GM13977 (cell line): Measurements from ENCODE around the gene MRPL44.

Experiments used
- DNase-seq: peaks from one replicate; pipeline ENCODE4 v3.0.0; 2012; ENCODE audit warnings: low spot score
- in situ Hi-C: fragments of 300-500 bp; cut with MboI; formaldehyde crosslinking; loops from one replicate; pipeline ENCODE4 v1.12.0; 2022; ENCODE audit warnings: low sequenced_read_pairs, low pct_unique_long_range_greater_than_20kb, mixed read lengths, inconsistent platforms; ENCODE audit not compliant: unreplicated experiment
- TF ChIP-seq, protein P1 (sequence below): IDR thresholded peaks from 2 replicates; pipeline ENCODE4 v1.5.1; 2012; ENCODE audit warnings: mild to moderate bottlenecking, control low read depth; ENCODE audit not compliant: insufficient read depth; ENCODE audit errors: extremely low read depth, missing control alignments

Gene MRPL44

DNA sequence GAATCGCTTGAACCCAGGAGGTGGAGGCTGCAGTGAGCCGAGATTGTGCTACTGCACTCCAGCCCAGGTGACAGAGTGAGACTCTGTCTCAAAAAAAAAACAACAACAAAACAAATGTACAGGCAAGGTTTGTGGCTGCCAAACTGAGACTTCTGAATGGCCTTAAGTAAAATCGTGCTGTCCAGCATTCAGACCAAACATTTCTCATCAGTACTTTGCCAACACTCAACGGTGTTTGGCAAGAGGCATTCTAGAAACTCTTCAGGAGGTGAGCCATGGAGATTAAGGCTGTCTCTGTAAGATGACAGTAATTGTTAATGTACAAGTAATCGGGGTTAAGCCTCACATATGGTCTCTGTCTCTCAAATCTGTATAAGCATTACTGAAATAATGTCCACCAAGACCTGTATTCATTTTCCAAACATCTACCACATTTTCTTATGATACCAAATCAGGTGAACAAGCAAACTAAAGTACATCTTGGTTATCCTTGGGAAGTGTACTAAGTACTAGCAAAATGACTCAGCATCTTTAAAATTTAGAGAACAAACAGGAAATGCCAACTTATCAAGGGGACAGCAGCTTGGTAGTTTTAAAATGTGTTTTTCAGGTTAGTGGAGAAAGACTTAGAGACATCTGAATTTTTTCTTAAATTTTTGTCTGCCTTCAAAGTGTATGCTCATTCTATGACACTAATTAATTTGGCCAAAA lies 52.5 kb downstream of the MRPL44 start:
- in situ Hi-C loops: no loop called here
- TF ChIP-seq, protein P1, sequence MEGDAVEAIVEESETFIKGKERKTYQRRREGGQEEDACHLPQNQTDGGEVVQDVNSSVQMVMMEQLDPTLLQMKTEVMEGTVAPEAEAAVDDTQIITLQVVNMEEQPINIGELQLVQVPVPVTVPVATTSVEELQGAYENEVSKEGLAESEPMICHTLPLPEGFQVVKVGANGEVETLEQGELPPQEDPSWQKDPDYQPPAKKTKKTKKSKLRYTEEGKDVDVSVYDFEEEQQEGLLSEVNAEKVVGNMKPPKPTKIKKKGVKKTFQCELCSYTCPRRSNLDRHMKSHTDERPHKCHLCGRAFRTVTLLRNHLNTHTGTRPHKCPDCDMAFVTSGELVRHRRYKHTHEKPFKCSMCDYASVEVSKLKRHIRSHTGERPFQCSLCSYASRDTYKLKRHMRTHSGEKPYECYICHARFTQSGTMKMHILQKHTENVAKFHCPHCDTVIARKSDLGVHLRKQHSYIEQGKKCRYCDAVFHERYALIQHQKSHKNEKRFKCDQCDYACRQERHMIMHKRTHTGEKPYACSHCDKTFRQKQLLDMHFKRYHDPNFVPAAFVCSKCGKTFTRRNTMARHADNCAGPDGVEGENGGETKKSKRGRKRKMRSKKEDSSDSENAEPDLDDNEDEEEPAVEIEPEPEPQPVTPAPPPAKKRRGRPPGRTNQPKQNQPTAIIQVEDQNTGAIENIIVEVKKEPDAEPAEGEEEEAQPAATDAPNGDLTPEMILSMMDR: no peak
- DNase-seq: no peak

DNA sequence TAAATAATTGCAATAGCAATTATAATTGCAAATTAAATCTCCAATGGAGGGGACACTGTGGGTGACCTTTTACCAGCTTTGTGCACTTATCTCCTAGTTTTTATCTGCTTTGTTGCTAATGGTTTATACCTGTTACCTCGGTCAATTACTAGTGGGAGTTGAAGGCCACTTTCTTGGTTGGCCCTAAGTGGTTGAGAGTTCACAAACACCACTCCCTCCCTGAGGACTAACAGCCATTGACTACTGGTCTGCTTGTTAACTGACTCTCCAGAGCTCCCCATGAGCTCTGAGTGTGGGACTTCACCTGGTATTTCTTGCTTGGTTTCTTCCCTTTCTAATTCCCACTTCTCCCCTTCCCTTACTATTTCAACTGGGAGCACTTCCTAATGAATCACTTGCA lies 54.6 kb downstream of the MRPL44 start:
- TF ChIP-seq, protein P1: no peak
- in situ Hi-C loops: no loop called here
- DNase-seq: no peak

DNA sequence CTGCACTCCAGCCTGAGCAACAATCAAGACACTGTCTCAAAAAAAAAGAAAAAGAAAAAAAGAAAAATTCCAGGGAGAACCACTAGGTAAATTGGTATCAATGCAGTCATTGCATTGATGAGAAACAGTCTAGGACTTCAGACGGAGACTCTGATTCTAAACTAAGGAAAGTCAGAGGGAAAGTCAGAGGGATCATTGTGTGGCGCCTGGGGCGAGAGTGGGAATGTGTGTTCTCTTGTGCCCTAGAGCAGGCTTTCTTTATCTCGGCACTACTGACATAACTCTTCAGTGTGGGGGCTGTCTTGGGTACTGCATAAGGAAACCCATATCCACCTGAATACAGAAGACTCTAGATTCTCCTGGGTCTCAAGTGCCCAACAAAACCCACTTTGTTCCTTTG lies 57.1 kb downstream of the MRPL44 start:
- in situ Hi-C loops: no loop called here

DNA sequence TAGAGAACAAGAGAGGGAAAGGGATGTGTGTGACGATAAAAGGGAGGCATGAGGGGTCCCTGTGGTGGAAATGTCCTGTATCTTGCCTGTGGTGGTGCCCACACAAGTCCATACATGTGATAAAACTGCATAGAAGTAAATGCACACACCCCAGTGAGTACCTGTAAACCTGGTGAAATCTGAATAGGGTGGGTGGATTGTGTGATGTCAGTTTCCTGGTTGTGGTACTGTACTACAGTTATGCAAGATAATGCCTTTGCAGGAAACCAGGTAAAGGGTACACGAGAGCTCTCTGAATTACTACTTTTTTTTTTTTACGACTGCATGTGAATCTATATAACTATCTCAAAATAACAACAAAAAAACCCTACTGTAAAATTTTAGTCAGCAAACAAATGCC lies 59.7 kb downstream of the MRPL44 start:
- TF ChIP-seq, protein P1: no peak
- in situ Hi-C loops: no loop called here
- DNase-seq: no peak

More for the DNA sequence above, 57.1 kb downstream of the MRPL44 start:
- no peak for DNase-seq
- TF ChIP-seq, protein P1: no peak
